Large intestine (tissue), 3 donors: Measurements from ENCODE around the gene DHRS4. TPM values are rescaled to one million over a fixed set of nuclear protein-coding genes. Genes with fewer than 3 reads are reported as not detected.
"Not testable (repeated sequence)": the region's sequence is repeated elsewhere in the genome, so short reads cannot be mapped to it uniquely, and the experiment has no call there.

Source experiments
- DNase-seq, 2 donors: peaks; one replicate each; pipeline versions ENCODE4 v3.0.0 to v3.0.0-alpha.2; 2013
- H3K27ac ChIP-seq: one replicate; pipeline ENCODE4 v1.5.1; 2013; ENCODE audit warnings: low read length
- H3K27me3 ChIP-seq: 2 replicates; pipeline ENCODE4 v1.6.1; 2013; ENCODE audit warnings: low read length; ENCODE audit not compliant: control insufficient read depth, insufficient read depth
- H3K36me3 ChIP-seq: 2 replicates; pipeline ENCODE4 v1.6.1; 2013; ENCODE audit warnings: low read length; ENCODE audit not compliant: control insufficient read depth, insufficient read depth
- H3K4me1 ChIP-seq: one replicate; pipeline ENCODE4 v1.6.1; 2013; ENCODE audit warnings: low read length; ENCODE audit not compliant: control insufficient read depth, insufficient read depth
- H3K4me3 ChIP-seq: one replicate; pipeline ENCODE4 v1.5.1; 2013; ENCODE audit warnings: low read length
- H3K9me3 ChIP-seq: one replicate; pipeline ENCODE4 v1.6.1; 2013; ENCODE audit warnings: mild to moderate bottlenecking, low read depth, low read length, moderate library complexity; ENCODE audit not compliant: control insufficient read depth
- WGBS: methylation state at CpG from one replicate; pipeline ENCODE4 v1.1.5; 2013; ENCODE audit warnings: low lambda C conversion rate; ENCODE audit not compliant: insufficient coverage; 5-methylcytosine and 5-hydroxymethylcytosine counted together
- polyA plus RNA-seq: library from polyadenylated mRNA; unstranded; fragments of 120-200 nt; gene quantifications from one replicate; pipeline ENCODE4 v1.2.1, GENCODE V29; 2013

Gene DHRS4
- polyA plus RNA-seq, 1 donor, result 48.7 TPM

- no CpG with 5 or more reads among the region's 2 CpGs for WGBS
- Histone ChIP-seq H3K27ac (no peak overlapping the region), H3K36me3 (no peaks in the 10 kb centered on the region), H3K27me3 (no peaks in the 10 kb centered on the region), H3K9me3 (no peaks in the 10 kb centered on the region), H3K4me1 (peaks cover 27% of the 10 kb centered on the region), H3K4me3 (no peak overlapping the region)
- DNase-seq, result no peak
Measured at GRCh38 chr14:23937203-23937602, 16.4 kb upstream of the DHRS4 start.

- Histone ChIP-seq H3K27ac (no peak overlapping the region), H3K9me3 (no peaks in the 10 kb centered on the region)
- WGBS, result 78% methylated on average over 1 of the region's 1 CpG
Measured at GRCh38 chr14:23938823-23939222, 14.7 kb upstream of the DHRS4 start.

GRCh38 chr14:23939607-23940326 is 13.8 kb upstream of the DHRS4 start:
- H3K9me3 ChIP-seq, result no peaks in the 10 kb centered on the region
- H3K27me3 ChIP-seq, result no peaks in the 10 kb centered on the region
- no peak overlapping the region for H3K27ac ChIP-seq
- no peak overlapping the region for H3K4me3 ChIP-seq
- no peak for DNase-seq
- no peaks in the 10 kb centered on the region for H3K36me3 ChIP-seq
- WGBS, result no CpG with 5 or more reads among the region's 3 CpGs
- H3K4me1 ChIP-seq, result peaks cover 16% of the 10 kb centered on the region

More at GRCh38 chr14:23938823-23939222, 14.7 kb upstream of the DHRS4 start:
- Histone ChIP-seq H3K36me3 (no peaks in the 10 kb centered on the region), H3K4me3 (no peak overlapping the region), H3K27me3 (no peaks in the 10 kb centered on the region), H3K4me1 (peaks cover 16% of the 10 kb centered on the region)
- no peak for DNase-seq

GRCh38 chr14:23941230-23941629 is 12.3 kb upstream of the DHRS4 start:
- peak in 1 of 2 donors; percentile 23 for DNase-seq

GRCh38 chr14:23941669-23942068 is 11.9 kb upstream of the DHRS4 start:
- DNase-seq, result no peak
- Histone ChIP-seq H3K36me3 (no peaks in the 10 kb centered on the region), H3K9me3 (no peaks in the 10 kb centered on the region), H3K4me1 (peaks cover 1% of the 10 kb centered on the region), H3K27me3 (no peaks in the 10 kb centered on the region), H3K4me3 (no peak overlapping the region), H3K27ac (no peak overlapping the region)

More at GRCh38 chr14:23941230-23941629, 12.3 kb upstream of the DHRS4 start:
- no CpG with 5 or more reads among the region's 3 CpGs for WGBS
- Histone ChIP-seq H3K4me1 (peaks cover 4% of the 10 kb centered on the region), H3K27ac (no peak overlapping the region), H3K9me3 (no peaks in the 10 kb centered on the region), H3K36me3 (no peaks in the 10 kb centered on the region), H3K4me3 (no peak overlapping the region), H3K27me3 (no peaks in the 10 kb centered on the region)

GRCh38 chr14:23942587-23942986 is 11.0 kb upstream of the DHRS4 start:
- H3K9me3 ChIP-seq, result no peaks in the 10 kb centered on the region
- H3K36me3 ChIP-seq, result no peaks in the 10 kb centered on the region
- H3K27ac ChIP-seq, result no peak overlapping the region
- H3K27me3 ChIP-seq, result no peaks in the 10 kb centered on the region
- no CpG with 5 or more reads among the region's 7 CpGs for WGBS
- H3K4me1 ChIP-seq, result no peaks in the 10 kb centered on the region
- DNase-seq, result no peak
- no peak overlapping the region for H3K4me3 ChIP-seq

GRCh38 chr14:23949069-23949468 is 4.5 kb upstream of the DHRS4 start:
- WGBS, result no CpG with 5 or more reads among the region's 2 CpGs
- not testable (repeated sequence) for H3K4me1 ChIP-seq, H3K27ac ChIP-seq, H3K36me3 ChIP-seq, H3K4me3 ChIP-seq, H3K9me3 ChIP-seq, DNase-seq, H3K27me3 ChIP-seq

GRCh38 chr14:23950411-23951135 is 3.0 kb upstream of the DHRS4 start:
- Histone ChIP-seq H3K27ac (no peak overlapping the region), H3K9me3 (no peaks in the 10 kb centered on the region), H3K4me1 (peaks cover 3% of the 10 kb centered on the region), H3K4me3 (no peak overlapping the region), H3K27me3 (no peaks in the 10 kb centered on the region), H3K36me3 (peaks cover under 1% of the 10 kb centered on the region)
- no peak for DNase-seq
- WGBS, result no CpG with 5 or more reads among the region's 6 CpGs

- not testable (repeated sequence) for H3K4me1 ChIP-seq, H3K9me3 ChIP-seq, H3K36me3 ChIP-seq, DNase-seq, H3K27me3 ChIP-seq, H3K4me3 ChIP-seq, H3K27ac ChIP-seq
- no CpG with 5 or more reads among the region's 3 CpGs for WGBS
Measured at GRCh38 chr14:23951136-23951466, 2.5 kb upstream of the DHRS4 start.

GRCh38 chr14:23951590-23952201 is 1.9 kb upstream of the DHRS4 start:
- no peaks in the 10 kb centered on the region for H3K27me3 ChIP-seq
- no peak overlapping the region for H3K27ac ChIP-seq
- WGBS, result no CpG with 5 or more reads among the region's 8 CpGs
- peak in 1 of 2 donors; percentile 15 for DNase-seq
- peaks cover 3% of the 10 kb centered on the region for H3K4me1 ChIP-seq
- H3K4me3 ChIP-seq, result no peak overlapping the region
- H3K9me3 ChIP-seq, result no peaks in the 10 kb centered on the region
- H3K36me3 ChIP-seq, result peaks cover 6% of the 10 kb centered on the region
